ENCODE measurements around the gene EIF3A.

DNA sequence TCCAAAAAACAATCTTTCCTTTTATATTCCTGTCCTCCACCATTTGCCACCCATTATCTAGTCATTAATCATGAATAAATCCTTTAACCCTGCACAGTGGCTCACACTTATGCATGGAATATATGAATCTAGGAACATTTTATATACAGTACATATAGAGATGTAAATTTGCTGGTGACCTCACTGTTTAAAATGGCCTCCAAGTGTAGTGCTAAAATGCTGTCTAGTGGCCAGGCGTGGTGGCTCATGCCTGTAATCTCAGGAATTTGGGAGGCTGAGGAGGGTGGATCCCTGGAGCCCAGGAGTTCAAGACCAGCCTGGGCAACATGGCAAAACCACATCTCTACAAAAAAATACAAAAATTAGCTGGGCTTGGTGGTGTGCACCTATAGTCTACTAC, 41.5 kb downstream of the EIF3A start:
- TF ChIP-seq, protein P1, sequence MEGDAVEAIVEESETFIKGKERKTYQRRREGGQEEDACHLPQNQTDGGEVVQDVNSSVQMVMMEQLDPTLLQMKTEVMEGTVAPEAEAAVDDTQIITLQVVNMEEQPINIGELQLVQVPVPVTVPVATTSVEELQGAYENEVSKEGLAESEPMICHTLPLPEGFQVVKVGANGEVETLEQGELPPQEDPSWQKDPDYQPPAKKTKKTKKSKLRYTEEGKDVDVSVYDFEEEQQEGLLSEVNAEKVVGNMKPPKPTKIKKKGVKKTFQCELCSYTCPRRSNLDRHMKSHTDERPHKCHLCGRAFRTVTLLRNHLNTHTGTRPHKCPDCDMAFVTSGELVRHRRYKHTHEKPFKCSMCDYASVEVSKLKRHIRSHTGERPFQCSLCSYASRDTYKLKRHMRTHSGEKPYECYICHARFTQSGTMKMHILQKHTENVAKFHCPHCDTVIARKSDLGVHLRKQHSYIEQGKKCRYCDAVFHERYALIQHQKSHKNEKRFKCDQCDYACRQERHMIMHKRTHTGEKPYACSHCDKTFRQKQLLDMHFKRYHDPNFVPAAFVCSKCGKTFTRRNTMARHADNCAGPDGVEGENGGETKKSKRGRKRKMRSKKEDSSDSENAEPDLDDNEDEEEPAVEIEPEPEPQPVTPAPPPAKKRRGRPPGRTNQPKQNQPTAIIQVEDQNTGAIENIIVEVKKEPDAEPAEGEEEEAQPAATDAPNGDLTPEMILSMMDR (tag by site-specific recombination; IDR thresholded peaks at IDR 0.05) = no peak
- TF ChIP-seq ZBTB1 (tag by site-specific recombination; IDR thresholded peaks at IDR 0.05) (no peak), KLF10 (tag by site-specific recombination; IDR thresholded peaks at IDR 0.05) (no peak), GLIS2 (tag by site-specific recombination; IDR thresholded peaks at IDR 0.05) (no peak), ZFP37 (tag by site-specific recombination; IDR thresholded peaks at IDR 0.05) (no peak)
- TF ChIP-seq, protein P2, sequence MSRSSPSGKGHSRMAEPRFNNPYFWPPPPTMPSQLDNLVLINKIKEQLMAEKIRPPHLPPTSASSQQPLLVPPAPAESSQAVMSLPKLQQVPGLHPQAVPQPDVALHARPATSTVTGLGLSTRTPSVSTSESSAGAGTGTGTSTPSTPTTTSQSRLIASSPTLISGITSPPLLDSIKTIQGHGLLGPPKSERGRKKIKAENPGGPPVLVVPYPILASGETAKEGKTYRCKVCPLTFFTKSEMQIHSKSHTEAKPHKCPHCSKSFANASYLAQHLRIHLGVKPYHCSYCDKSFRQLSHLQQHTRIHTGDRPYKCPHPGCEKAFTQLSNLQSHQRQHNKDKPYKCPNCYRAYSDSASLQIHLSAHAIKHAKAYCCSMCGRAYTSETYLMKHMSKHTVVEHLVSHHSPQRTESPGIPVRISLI (tag by site-specific recombination; IDR thresholded peaks at IDR 0.05) = no peak
- TF ChIP-seq, protein P3, sequence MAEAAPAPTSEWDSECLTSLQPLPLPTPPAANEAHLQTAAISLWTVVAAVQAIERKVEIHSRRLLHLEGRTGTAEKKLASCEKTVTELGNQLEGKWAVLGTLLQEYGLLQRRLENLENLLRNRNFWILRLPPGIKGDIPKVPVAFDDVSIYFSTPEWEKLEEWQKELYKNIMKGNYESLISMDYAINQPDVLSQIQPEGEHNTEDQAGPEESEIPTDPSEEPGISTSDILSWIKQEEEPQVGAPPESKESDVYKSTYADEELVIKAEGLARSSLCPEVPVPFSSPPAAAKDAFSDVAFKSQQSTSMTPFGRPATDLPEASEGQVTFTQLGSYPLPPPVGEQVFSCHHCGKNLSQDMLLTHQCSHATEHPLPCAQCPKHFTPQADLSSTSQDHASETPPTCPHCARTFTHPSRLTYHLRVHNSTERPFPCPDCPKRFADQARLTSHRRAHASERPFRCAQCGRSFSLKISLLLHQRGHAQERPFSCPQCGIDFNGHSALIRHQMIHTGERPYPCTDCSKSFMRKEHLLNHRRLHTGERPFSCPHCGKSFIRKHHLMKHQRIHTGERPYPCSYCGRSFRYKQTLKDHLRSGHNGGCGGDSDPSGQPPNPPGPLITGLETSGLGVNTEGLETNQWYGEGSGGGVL (tag by site-specific recombination; IDR thresholded peaks at IDR 0.05) = no peak
- TF ChIP-seq, protein P4, sequence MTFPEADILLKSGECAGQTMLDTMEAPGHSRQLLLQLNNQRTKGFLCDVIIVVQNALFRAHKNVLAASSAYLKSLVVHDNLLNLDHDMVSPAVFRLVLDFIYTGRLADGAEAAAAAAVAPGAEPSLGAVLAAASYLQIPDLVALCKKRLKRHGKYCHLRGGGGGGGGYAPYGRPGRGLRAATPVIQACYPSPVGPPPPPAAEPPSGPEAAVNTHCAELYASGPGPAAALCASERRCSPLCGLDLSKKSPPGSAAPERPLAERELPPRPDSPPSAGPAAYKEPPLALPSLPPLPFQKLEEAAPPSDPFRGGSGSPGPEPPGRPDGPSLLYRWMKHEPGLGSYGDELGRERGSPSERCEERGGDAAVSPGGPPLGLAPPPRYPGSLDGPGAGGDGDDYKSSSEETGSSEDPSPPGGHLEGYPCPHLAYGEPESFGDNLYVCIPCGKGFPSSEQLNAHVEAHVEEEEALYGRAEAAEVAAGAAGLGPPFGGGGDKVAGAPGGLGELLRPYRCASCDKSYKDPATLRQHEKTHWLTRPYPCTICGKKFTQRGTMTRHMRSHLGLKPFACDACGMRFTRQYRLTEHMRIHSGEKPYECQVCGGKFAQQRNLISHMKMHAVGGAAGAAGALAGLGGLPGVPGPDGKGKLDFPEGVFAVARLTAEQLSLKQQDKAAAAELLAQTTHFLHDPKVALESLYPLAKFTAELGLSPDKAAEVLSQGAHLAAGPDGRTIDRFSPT (tag by site-specific recombination; IDR thresholded peaks at IDR 0.05) = no peak
- TF ChIP-seq, protein P5, sequence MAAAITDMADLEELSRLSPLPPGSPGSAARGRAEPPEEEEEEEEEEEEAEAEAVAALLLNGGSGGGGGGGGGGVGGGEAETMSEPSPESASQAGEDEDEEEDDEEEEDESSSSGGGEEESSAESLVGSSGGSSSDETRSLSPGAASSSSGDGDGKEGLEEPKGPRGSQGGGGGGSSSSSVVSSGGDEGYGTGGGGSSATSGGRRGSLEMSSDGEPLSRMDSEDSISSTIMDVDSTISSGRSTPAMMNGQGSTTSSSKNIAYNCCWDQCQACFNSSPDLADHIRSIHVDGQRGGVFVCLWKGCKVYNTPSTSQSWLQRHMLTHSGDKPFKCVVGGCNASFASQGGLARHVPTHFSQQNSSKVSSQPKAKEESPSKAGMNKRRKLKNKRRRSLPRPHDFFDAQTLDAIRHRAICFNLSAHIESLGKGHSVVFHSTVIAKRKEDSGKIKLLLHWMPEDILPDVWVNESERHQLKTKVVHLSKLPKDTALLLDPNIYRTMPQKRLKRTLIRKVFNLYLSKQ (tag by site-specific recombination; IDR thresholded peaks at IDR 0.05; ENCODE audit: borderline replicate concordance) = no peak

All from HEK293 (cell line).